CD14-positive monocyte (primary cell): ENCODE measurements around the gene KRTAP10-3. TPM values are rescaled to one million over a fixed set of nuclear protein-coding genes. Genes with fewer than 3 reads are reported as not detected.
"Not testable (repeated sequence)": the region's sequence is repeated elsewhere in the genome, so short reads cannot be mapped to it uniquely, and the experiment has no call there.

ENCODE experiments used
- DNase-seq, 3 donors: peaks; one replicate each; pipeline ENCODE4 v3.0.0-alpha.2; 2011 to 2022
- H2AFZ ChIP-seq: 2 replicates; pipeline ENCODE4 v1.6.0; 2012; ENCODE audit warnings: mild to moderate bottlenecking, low read depth, low read length, inconsistent platforms; ENCODE audit not compliant: insufficient read depth, poor library complexity, severe bottlenecking
- H3K27ac ChIP-seq, 2 donors: 1 replicate in 1 of 2; 2 replicates in 1 of 2; pipeline ENCODE4 v1.5.1; 2012 to 2013; ENCODE audit warnings: low read length in 2 of 2, control low read depth in 1 of 2, inconsistent platforms in 1 of 2, low read depth in 1 of 2, mild to moderate bottlenecking in 1 of 2
- H3K27me3 ChIP-seq, 2 donors: one replicate each; pipeline versions ENCODE4 v1.6.0 to v1.6.1; 2011 to 2013; ENCODE audit warnings: low read length in 2 of 2; ENCODE audit not compliant: control insufficient read depth in 2 of 2, insufficient read depth in 2 of 2
- H3K36me3 ChIP-seq, 2 donors: replicated peaks in 1 of 2; 1 replicate in 1 of 2; 2 replicates in 1 of 2; pipeline versions ENCODE4 v1.5.1 to v1.6.1; 2012 to 2013; ENCODE audit warnings: low read length in 2 of 2, control low read depth in 1 of 2, inconsistent platforms in 1 of 2, mild to moderate bottlenecking in 1 of 2; ENCODE audit not compliant: insufficient read depth in 2 of 2, control insufficient read depth in 1 of 2
- H3K4me1 ChIP-seq, 2 donors: 1 replicate in 1 of 2; 2 replicates in 1 of 2; pipeline versions ENCODE4 v1.5.1 to v1.6.1; 2012 to 2013; ENCODE audit warnings: low read length in 2 of 2, control low read depth in 1 of 2, inconsistent platforms in 1 of 2, mild to moderate bottlenecking in 1 of 2, moderate library complexity in 1 of 2; ENCODE audit not compliant: insufficient read depth in 2 of 2, control insufficient read depth in 1 of 2
- H3K4me2 ChIP-seq: replicated peaks from 2 replicates; pipeline ENCODE3; 2012; ENCODE audit warnings: low read length, moderate library complexity, mild to moderate bottlenecking; ENCODE audit not compliant: poor library complexity, severe bottlenecking; ENCODE audit errors: extremely low read depth
- H3K4me3 ChIP-seq, 3 experiments: fragments of 200-600 bp in 1 of 3; sonication (generic) in 1 of 3; replicated peaks in 1 of 3; 1 replicate in 2 of 3; 2 replicates in 1 of 3; pipeline ENCODE4 v1.5.1; 2011 to 2013; ENCODE audit warnings: low read length in 3 of 3, mild to moderate bottlenecking in 3 of 3, control low read depth in 2 of 3, low read depth in 2 of 3, inconsistent platforms in 1 of 3, moderate library complexity in 1 of 3
- H3K79me2 ChIP-seq: 2 replicates; pipeline ENCODE4 v1.6.0; 2012; ENCODE audit warnings: mild to moderate bottlenecking, control low read depth, inconsistent platforms, low read length, moderate library complexity; ENCODE audit not compliant: insufficient read depth
- H3K9ac ChIP-seq: 2 replicates; pipeline ENCODE4 v1.6.0; 2017; ENCODE audit warnings: low read length, mild to moderate bottlenecking; ENCODE audit not compliant: insufficient read depth, poor library complexity, severe bottlenecking
- H3K9me3 ChIP-seq, 2 donors: replicated peaks in 1 of 2; 1 replicate in 1 of 2; 2 replicates in 1 of 2; pipeline versions ENCODE4 v1.5.1 to v1.6.1; 2012 to 2013; ENCODE audit warnings: low read length in 2 of 2, control low read depth in 1 of 2; ENCODE audit not compliant: control insufficient read depth in 1 of 2, insufficient read depth in 1 of 2
- H4K20me1 ChIP-seq: 2 replicates; pipeline ENCODE4 v1.6.0; 2012; ENCODE audit warnings: mild to moderate bottlenecking, low read length, control low read depth, moderate library complexity; ENCODE audit not compliant: insufficient read depth
- H3K27ac Mint-ChIP-seq, 7 donors: one replicate each; pipeline ENCODE4 v1.8.0; 2020; ENCODE audit warnings: mild to moderate bottlenecking in 7 of 7, mixed read lengths in 7 of 7, moderate library complexity in 6 of 7, inconsistent platforms in 2 of 7
- H3K27me3 Mint-ChIP-seq, 3 donors: one replicate each; pipeline ENCODE4 v1.8.0; 2021 to 2022; ENCODE audit warnings: low read depth in 3 of 3, mild to moderate bottlenecking in 3 of 3, mixed read lengths in 3 of 3, moderate library complexity in 3 of 3, inconsistent platforms in 1 of 3
- H3K36me3 Mint-ChIP-seq, 2 donors: one replicate each; pipeline ENCODE4 v1.8.0; 2020; ENCODE audit warnings: mixed read lengths in 2 of 2, inconsistent platforms in 1 of 2, mild to moderate bottlenecking in 1 of 2
- H3K4me1 Mint-ChIP-seq: one replicate; pipeline ENCODE4 v1.8.0; 2020; ENCODE audit warnings: mild to moderate bottlenecking, mixed read lengths
- H3K4me3 Mint-ChIP-seq, 2 donors: one replicate each; pipeline ENCODE4 v1.8.0; 2020; ENCODE audit warnings: mild to moderate bottlenecking in 2 of 2, mixed read lengths in 2 of 2, moderate library complexity in 1 of 2
- H3K9me3 Mint-ChIP-seq, 7 donors: one replicate each; pipeline ENCODE4 v1.8.0; 2020 to 2022; ENCODE audit warnings: mixed read lengths in 7 of 7, mild to moderate bottlenecking in 6 of 7, moderate library complexity in 6 of 7, inconsistent platforms in 2 of 7
- CTCF ChIP-seq: fragments of 200-600 bp; IDR thresholded peaks from one replicate; pipeline ENCODE4 v1.8.0; 2022; ENCODE audit warnings: antibody characterized with exemption, mild to moderate bottlenecking
- WGBS: methylation state at CpG from one replicate; pipeline ENCODE4 v1.1.5; 2013; ENCODE audit warnings: missing lambda C conversion rate; ENCODE audit not compliant: insufficient coverage; 5-methylcytosine and 5-hydroxymethylcytosine counted together
- intact Hi-C, 2 donors: fragments of 100-400 bp; cut with micrococcal nuclease; formaldehyde crosslinking; loops; one replicate each; pipeline versions ENCODE4 v1.15.0 to v1.15.1; 2023
- polyA plus RNA-seq, 3 donors: library from polyadenylated mRNA; depleted of rRNA in 1 of 3; unstranded in 2 of 3; stranded (reverse) in 1 of 3; fragments of 300-500 nt in 2 of 3; fragments of >200 nt in 1 of 3; fragmentation: Illumina TruSeq in 2 of 3; gene quantifications; 1 replicate in 2 of 3; 2 replicates in 1 of 3; pipeline ENCODE4 v1.2.3, GENCODE V29; 2012 to 2021

Gene KRTAP10-3
- polyA plus RNA-seq, 3 donors = not detected

- H3K4me2 ChIP-seq = no peak overlapping the region
- H3K4me1 ChIP-seq = no peaks in the 10 kb centered on the region
- no peaks in the 10 kb centered on the region for H3K79me2 ChIP-seq
- H3K4me1 Mint-ChIP-seq = no peaks in the 10 kb centered on the region
- no peak for DNase-seq
- no peaks in the 10 kb centered on the region for H3K36me3 ChIP-seq
- peaks cover 2 to 27% (median 7%) of the 10 kb centered on the region in 3 donors for H3K27me3 Mint-ChIP-seq
- H4K20me1 ChIP-seq = no peaks in the 10 kb centered on the region
- H3K27ac ChIP-seq = no peak overlapping the region
- no peak overlapping the region for H2AFZ ChIP-seq
- H3K4me3 Mint-ChIP-seq = no peak overlapping the region
- TF ChIP-seq CTCF = no peak
- H3K9me3 Mint-ChIP-seq = no peaks in the 10 kb centered on the region
- H3K36me3 Mint-ChIP-seq = no peaks in the 10 kb centered on the region
- no peak overlapping the region for H3K9ac ChIP-seq
- WGBS = 76% methylated on average over 13 of the region's 20 CpGs
- H3K4me3 ChIP-seq = no peak overlapping the region
- H3K27ac Mint-ChIP-seq = no peak overlapping the region
- H3K9me3 ChIP-seq = no peaks in the 10 kb centered on the region
- H3K27me3 ChIP-seq = no peaks in the 10 kb centered on the region
- intact Hi-C loops = no loop called here
Observed at GRCh38 chr21:44593598-44594405, 35.2 kb upstream of the KRTAP10-3 start.

GRCh38 chr21:44592446-44593311, 34.1 kb upstream of the KRTAP10-3 start, which contains the start of gene KRTAP10-6:
KRTAP10-6 (minus strand) TSS chr21:44592505; CDS start chr21:44592484, 21 bp downstream.
- H3K27ac ChIP-seq = no peak within 1 kb of the TSS
- no peaks in the 10 kb centered on the region for H3K27me3 ChIP-seq
- H4K20me1 ChIP-seq = no peaks in the 10 kb centered on the region
- no peak within 1 kb of the TSS for H3K4me3 Mint-ChIP-seq
- no peak for DNase-seq
- H3K4me3 ChIP-seq = no peak within 1 kb of the TSS
- peaks cover 0 to 31% (median 8%) of the 10 kb centered on the region in 3 donors for H3K27me3 Mint-ChIP-seq
- no peaks in the 10 kb centered on the region for H3K79me2 ChIP-seq
- H3K4me2 ChIP-seq = no peak within 1 kb of the TSS
- no peaks in the 10 kb centered on the region for H3K4me1 Mint-ChIP-seq
- H3K36me3 Mint-ChIP-seq = no peaks in the 10 kb centered on the region
- H3K9me3 ChIP-seq = no peaks in the 10 kb centered on the region
- WGBS = 73% methylated on average over 25 of the region's 33 CpGs
- intact Hi-C loops = no loop called here
- H3K27ac Mint-ChIP-seq = peak within 1 kb of the TSS in 1 of 7 donors; percentile 41
- H2AFZ ChIP-seq = no peak within 1 kb of the TSS
- H3K4me1 ChIP-seq = no peaks in the 10 kb centered on the region
- no peak within 1 kb of the TSS for H3K9ac ChIP-seq
- no peaks in the 10 kb centered on the region for H3K36me3 ChIP-seq
- no peak for TF ChIP-seq CTCF
- no peaks in the 10 kb centered on the region for H3K9me3 Mint-ChIP-seq

GRCh38 chr21:44591801-44592130, 33.2 kb upstream of the KRTAP10-3 start:
- H3K4me1 Mint-ChIP-seq, H3K27me3 ChIP-seq, DNase-seq, H3K9me3 Mint-ChIP-seq, H3K79me2 ChIP-seq, H3K4me1 ChIP-seq, H2AFZ ChIP-seq, H3K27ac ChIP-seq, H3K36me3 Mint-ChIP-seq, H3K4me3 Mint-ChIP-seq, H3K9ac ChIP-seq, H3K4me3 ChIP-seq, H3K9me3 ChIP-seq, H3K36me3 ChIP-seq, H3K27ac Mint-ChIP-seq, H3K4me2 ChIP-seq, intact Hi-C loops, H4K20me1 ChIP-seq: not testable (repeated sequence)
- no CpG with 5 or more reads among the region's 4 CpGs for WGBS
- H3K27me3 Mint-ChIP-seq = peaks cover 2 to 30% (median 8%) of the 10 kb centered on the region in 3 donors
